Epithelial cell of esophagus (primary cell): ENCODE data around the gene ROBO1.

Source experiments
- DNase-seq: peaks from one replicate; pipeline ENCODE4 v3.0.0; 2010; ENCODE audit warnings: low read depth
- H3K4me3 ChIP-seq: 2 replicates; pipeline ENCODE4 v1.5.1; 2011; ENCODE audit warnings: mild to moderate bottlenecking, low read length, control low read depth
- TF ChIP-seq, protein P1 (sequence below): IDR thresholded peaks from 2 replicates; pipeline ENCODE4 v1.5.1; 2011; ENCODE audit warnings: low read depth, mild to moderate bottlenecking, low read length, control low read depth, inconsistent platforms; ENCODE audit not compliant: insufficient read depth; ENCODE audit errors: missing control alignments

Gene ROBO1

DNA sequence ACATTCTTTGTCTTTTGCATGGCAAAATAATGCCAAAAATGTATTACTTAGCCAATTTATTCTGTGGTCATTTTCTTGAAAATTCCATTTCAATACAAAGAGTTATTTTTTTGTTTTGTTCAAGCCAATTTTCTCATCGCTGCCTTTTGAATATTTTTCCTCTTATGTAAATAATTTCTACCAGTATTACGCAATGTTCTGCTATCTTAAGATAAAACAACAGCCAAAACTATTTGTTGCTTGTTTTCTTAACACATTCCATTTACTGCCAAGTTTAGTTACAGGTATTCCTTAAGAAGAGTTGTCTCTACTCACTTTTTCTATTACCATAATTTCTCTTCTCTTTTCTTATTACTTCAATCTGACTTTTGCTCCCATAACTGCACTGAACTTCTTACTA is 163.1 kb downstream of the ROBO1 start:
- TF ChIP-seq, protein P1, sequence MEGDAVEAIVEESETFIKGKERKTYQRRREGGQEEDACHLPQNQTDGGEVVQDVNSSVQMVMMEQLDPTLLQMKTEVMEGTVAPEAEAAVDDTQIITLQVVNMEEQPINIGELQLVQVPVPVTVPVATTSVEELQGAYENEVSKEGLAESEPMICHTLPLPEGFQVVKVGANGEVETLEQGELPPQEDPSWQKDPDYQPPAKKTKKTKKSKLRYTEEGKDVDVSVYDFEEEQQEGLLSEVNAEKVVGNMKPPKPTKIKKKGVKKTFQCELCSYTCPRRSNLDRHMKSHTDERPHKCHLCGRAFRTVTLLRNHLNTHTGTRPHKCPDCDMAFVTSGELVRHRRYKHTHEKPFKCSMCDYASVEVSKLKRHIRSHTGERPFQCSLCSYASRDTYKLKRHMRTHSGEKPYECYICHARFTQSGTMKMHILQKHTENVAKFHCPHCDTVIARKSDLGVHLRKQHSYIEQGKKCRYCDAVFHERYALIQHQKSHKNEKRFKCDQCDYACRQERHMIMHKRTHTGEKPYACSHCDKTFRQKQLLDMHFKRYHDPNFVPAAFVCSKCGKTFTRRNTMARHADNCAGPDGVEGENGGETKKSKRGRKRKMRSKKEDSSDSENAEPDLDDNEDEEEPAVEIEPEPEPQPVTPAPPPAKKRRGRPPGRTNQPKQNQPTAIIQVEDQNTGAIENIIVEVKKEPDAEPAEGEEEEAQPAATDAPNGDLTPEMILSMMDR = no peak
- H3K4me3 ChIP-seq = no peak overlapping the region
- no peak for DNase-seq

DNA sequence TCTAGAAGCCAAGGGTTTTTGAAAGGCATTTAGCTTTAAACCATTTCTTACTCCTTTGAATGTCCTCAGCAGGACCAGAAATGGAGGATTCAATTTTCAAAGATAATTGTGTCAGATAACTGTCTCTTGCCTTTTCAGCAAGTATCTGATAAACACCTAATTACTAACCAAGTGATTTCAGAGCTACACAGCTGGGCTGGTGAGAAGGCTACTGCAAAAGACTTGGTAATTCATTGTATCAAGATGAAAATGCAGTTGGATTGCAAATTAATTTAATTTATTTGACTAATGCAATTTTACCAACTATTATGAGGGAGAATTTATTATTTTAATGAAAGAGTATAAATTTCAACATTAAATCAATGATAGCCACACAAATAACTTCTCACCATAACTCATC is 165.4 kb downstream of the ROBO1 start:
- no peak for DNase-seq
- H3K4me3 ChIP-seq = no peak overlapping the region
- TF ChIP-seq, protein P1 = no peak

DNA sequence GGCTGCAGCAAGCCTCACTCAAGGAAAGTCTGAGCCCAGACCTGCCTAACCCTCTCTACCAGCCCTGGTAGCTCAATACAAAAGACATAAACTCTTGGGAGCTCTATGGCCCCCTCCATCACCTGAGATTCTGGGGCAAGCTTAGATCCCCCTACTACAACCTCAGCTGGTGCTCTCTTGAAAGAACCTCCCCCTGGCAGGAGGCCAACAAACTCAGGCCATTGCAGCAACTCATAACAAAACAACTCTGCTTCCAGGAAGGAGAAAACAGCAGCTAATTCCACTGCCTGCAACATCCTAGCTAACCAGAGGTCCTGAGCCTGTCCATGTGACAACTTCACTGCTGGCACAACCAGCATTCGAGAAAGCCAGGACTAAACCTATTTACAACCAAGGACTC is 169.2 kb downstream of the ROBO1 start:
- no peak overlapping the region for H3K4me3 ChIP-seq
- peak; percentile 32 for DNase-seq
- TF ChIP-seq, protein P1 = no peak

DNA sequence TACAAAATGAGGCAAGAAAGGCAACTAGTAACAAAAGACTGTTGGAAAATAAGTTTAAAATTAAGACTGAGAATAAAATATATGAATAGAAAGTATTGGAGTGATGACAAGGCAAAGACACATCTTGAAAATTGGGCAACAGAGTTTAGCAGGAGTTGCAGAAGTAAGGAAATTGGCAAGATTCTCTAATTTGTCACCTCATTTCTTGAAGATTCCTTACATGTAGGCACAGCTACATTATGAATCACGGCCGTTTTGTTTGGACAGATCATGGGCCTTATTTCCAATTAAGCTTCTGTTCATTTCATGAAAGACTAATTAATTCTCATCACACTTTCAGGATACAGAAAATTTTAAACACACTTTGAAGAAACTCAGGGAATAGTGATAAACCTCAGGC is 170.1 kb downstream of the ROBO1 start:
- peak; percentile 49 for DNase-seq
- TF ChIP-seq, protein P1 = no peak
- H3K4me3 ChIP-seq = no peak overlapping the region

DNA sequence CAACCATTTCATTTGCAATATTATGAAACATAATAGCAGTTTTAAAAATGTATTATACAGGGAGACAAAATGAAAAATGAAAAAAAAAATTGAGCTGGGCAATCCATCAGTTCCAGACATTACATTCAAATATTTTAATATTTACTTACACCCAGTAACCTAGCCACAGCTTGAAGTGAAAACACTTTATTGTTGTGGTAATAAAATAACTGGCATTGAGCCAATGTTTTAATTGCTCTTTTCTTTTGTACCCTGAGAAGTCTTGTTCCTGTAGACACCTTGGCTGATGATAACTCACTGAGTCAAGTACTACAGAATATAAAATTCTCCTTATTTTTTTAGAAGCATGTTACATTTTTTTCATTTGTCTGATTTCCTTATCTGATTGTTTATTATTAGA is 180.6 kb downstream of the ROBO1 start:
- no peak for DNase-seq
- H3K4me3 ChIP-seq = no peak overlapping the region
- TF ChIP-seq, protein P1 = no peak

DNA sequence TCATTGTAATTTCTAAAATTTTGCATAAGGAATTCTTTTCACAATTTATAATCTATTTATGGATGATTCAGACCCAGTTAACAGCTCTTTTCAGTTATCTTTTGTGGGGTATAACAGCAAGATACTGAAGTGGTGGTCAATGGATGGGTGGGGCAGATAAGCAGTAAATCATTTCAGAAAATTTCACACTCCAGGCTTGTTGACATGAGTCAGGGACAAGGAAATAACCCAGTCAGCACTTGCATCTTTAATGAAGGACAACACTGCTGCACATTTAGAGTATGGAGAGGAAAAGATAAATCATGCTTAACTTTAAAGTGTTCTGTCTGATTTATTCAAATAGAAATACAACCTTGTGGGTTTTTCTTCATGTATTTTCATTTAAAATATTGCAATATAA is 181.6 kb downstream of the ROBO1 start:
- no peak overlapping the region for H3K4me3 ChIP-seq
- TF ChIP-seq, protein P1 = no peak
- DNase-seq = peak; percentile 8

DNA sequence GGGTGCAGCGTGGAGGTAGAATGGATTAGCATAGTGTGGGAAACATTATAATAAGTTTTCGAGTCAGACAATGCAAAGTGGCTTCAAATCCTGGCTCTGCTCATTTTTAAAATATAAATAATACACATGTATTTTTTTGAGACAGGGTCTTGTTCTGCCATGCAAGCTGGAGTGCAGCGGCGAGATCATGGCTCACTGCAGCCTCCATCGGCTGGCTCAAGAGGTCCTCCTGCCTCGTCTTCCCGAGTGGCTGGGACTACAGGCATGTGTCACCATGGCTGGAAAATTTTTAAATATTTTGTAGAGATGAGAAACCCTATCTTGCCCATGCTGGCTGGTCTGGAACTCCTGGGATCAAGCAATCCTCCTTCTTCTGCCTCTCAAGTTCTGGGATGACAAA is 194.9 kb downstream of the ROBO1 start:
- H3K4me3 ChIP-seq = no peak overlapping the region
- TF ChIP-seq, protein P1 = no peak
- no peak for DNase-seq
